ENCODE data around the gene WSCD2. TPM values are rescaled to one million over a fixed set of nuclear protein-coding genes. Genes with fewer than 3 reads are reported as not detected.

WSCD2 gene
- polyA plus RNA-seq, 10 donors = 1.4 to 4.2 (median 3.1) TPM

DNA sequence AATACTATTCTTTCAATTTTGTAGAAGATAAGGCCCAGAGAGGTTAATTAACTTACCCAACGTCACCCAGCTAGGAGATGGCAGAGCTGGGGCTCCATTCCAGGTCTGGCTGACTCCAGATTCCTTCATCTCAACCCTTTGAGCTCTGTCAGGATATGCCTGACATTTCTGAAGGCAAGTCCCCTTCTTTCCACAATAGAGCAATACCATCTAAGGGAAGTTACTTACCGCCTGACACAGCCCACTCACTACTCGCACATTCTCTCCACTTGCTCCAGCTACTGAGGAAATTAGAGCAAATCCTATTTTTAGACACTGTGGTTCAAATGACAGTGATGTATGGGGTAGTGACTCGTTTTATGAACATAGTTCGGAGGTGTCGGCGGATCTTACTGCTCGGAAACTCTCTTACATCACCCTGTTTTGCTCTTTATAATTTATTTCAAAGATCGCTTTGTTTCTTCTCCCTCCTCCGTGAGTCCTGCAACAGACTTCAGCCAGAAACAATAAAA is 2.0 kb upstream of the WSCD2 start:
- DNase-seq = peak in 1 of 3 donors; percentile 24

DNA sequence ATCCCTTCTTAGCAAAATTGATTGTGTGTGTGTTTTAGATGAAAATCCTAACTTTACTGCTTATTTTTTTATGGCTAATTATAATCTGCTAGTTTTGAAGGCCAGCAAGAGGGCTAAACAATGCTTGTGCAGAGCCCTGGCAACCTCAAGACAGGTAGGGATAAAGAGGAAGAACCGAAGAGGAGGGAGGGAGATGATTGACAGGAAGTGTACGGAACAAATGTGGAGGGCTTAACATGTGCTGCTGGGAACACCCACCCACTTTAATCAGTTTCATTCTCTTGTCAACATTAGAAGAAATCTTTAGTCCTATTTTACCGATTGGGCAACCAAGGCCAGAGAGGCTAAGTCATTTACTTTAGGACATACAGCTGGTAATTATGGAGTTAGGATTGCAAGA is 1.4 kb upstream of the WSCD2 start:
- no peak for DNase-seq

DNA sequence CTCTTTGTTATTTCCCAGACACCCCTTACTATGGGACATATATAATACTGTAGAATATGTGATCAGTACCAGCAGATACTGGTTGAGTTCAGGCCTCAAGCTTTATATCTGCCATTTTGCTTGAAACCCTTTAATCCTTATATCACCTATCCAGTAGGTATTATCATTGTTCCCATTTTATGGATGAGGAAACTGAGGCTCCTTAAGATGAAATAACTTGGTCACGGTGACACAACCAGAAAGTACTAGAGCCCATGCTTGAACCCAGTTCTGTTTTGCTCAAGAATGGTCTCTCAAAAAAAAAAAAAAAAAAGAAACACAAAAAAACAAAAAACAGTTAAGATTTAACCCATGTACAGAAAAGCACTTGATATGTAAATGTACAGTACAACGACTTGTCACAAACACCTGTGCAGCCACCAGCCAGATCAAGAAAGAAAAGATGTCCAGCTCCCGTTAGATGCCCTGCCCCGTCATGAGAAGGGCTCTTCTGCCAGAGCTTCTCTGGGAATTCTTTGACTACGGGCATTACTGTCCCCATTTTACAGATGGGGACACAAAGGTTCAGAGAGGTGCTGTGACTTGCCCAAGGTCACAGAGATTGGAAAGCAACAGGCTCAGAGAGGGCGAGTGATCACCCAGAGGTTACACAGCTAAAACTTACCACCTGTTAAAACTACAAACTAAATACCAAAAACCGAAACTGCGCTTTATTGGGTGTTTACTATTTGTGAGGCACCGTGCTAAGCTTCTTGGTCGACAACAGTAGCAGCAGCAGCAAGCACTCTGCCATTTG is 669 bp upstream of the WSCD2 start:
- DNase-seq = no peak

DNA sequence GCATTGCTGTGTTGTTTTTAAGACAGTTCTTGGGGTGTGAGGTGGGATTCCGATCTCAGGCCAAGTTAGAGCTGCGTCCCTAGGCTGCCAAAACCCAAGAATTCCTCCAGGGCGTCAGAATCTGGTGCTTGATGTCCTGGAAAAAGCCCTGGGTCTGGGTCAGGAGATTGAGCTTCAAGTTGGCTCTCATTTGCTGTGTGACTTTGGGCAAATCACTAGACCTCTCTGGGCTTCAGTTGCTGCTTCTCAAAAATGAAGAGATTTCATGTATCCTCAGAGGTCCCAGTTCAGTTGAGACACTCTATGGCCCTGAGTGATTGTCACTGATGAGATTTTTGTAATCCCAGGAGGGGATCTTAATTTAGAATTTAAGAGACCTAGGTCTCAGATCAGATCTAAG is 1.9 kb downstream of the WSCD2 start:
- no peak for DNase-seq

DNA sequence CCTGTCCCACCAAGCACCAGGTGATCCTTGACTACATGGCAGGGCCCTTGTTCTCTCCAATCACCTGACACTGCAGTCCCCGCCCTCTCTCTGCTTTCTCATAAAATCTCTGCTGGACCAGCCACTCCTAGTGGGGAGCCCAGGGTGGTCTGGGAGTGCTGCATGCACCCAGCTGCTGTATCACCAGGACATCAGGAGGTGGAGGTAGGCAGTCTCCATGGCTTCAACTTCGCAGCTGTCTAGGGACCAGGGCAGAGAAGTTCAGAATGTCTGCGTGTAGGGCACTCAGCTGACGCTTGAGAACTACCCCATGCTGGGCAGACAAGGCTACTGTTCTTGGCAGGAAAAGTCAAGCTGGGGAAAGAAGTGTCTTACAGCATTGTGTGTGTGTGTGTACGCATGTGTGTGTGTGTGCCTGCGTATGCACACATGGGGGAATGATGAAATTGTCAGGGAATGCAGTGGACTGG is 2.6 kb downstream of the WSCD2 start:
- DNase-seq = no peak

DNA sequence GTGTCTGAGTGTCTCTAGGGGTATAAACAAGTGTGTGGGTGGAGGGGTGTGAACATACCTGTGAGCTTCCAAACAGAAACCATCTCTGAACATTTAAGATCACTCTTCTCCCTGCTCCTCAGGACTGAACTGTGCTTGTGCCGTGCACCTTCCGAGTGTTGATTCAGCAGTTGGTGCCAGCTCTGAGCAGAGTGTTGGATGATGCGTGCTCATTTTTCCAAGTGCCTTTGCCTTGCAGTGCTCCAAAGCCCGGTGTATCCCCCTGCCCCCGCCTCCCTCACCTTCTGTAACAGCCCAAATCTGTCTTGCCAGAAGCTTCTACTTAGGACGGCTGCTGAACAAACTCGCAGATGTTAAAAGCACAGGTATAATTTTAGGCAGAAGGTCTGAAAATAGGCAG is 4.4 kb downstream of the WSCD2 start:
- no peak for DNase-seq

DNA sequence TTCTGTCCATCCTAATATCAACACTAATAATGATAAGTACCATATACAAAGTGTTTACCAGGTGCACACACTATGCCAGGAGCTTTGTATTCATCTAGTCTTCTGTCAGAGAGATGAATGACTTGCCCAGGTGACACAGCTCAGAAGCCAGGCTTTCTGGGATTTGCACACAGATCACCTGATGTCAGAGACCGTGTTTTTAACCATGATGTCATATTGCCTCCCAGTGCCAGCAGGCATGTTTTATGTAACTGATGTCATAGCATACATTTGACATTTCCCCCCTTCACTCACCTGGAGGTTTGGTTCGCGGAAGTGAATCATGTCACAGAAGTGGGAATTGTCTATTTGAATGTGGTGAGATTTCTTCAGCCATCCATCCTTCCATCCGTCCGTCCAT is 5.7 kb downstream of the WSCD2 start:
- DNase-seq = no peak

DNA sequence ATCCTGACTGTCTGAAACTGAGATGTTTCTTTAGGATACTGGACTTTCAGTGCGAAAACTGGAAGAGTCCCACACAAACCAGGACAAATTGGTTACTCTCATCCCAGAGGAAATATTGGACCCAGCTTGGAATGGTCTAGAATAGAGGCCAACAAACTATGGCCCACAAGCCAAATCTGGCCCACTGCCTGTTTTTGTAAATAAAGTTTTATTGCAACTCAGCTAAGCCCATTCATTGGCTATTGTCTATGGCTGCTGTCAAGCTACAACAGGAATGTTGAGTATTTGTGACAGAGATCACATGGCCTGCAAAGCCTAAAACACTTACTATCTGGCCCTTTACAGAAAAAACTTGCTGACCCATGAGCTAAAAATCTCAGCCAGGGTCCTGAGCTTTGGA is 6.5 kb downstream of the WSCD2 start:
- no peak for DNase-seq

DNA sequence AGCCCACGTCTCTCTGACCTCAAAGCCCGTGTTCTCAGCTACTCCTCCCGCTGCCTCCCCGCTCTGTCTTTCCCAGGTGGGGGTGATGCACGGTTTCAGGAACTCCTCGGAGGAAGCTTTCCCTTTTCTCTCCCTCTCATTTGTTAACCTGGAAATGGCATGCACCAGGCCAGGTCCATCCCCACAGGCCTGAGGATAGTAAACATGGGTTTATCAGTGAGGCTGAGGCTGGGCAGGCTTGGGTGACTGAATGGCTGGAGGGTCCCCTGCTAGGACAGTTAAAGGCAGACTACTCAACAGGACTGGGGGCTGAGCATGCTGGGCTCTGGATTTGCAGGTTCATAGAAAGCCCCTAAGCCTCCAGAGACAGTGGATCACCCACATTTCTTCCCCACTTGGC is 7.6 kb downstream of the WSCD2 start:
- no peak for DNase-seq

DNA sequence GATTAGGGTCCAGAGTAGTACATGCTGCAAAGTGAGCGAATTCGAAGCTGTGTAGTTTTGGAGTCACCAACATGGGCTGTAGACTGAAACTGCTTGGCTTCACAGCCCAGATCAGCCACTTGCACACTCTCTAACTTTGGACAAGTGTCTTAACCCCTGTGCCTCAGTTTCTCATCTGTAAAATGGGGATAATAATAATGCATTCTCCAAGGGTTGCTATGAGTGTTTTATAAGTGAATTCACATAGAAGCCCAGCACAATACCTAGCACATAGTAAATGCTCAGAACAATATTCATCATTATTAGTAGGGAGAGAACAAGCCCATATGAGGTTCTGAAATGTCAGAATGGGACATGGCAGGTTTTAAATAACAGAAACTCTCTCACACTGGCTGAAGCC is 10.4 kb downstream of the WSCD2 start:
- DNase-seq = no peak

DNA sequence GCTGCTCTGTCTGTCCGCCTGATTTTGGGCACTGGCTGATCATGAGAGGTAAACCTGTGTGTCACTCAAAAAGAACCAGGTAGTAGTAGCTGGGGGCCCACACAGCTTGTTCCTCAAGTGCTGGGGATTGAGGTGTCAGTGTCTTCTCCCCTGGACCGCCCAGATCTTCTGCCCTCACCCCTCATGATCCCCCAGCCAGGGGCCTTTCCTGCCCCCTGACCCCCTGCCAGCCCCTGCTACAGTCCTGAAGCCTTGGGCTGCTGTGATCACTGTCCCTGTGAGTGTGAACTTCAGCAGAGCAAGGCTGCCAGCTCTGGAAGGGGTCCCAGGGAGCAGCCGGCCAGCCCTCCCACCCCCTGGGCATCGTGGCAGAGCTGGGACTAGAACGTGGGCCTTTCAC is 11.4 kb downstream of the WSCD2 start:
- DNase-seq = no peak

DNA sequence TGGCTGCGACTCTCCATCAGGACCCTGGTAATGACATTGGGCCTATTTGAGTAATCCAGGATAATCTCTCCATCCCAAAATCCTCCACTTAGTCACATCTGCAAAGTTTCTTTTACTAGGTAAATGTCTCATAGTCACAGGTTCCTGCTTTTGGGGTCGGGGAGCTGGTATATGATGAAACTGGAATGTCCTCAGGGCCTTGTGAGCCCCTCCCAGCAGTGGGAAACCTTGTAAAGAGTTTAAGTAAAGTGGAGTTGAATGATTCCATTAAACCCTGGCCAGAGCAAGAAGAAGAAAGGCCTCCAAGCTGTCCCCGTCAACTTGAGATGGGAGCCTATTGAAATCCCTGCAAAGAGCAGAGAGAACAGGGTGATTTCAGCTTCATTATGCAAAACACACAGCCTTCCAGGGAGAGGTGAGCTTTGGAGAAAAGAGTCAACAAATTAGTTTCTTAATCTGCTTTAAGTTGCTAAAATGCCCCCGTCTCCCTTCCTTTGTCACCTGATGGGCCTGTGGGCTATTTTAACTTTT is 12.6 kb downstream of the WSCD2 start:
- DNase-seq = no peak

DNA sequence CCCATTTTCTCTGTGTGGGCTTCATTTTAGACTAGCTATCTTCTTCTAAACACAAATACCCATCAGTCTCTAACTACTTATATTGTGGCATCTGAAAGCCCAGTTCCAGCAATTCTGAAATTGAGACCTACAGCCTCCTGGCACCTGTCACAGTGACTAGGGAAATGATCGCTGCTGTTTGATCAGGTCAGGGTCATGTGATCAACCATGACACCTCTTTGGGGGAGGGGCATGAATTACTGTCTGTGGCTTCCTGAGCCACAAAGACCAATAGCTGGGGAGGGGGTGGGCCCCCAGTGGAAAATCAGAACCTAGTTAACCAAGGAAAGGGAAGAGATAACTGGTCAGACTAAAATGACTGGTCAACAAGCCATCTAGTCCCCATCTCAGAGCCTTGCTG is 14.1 kb downstream of the WSCD2 start:
- no peak for DNase-seq

DNA sequence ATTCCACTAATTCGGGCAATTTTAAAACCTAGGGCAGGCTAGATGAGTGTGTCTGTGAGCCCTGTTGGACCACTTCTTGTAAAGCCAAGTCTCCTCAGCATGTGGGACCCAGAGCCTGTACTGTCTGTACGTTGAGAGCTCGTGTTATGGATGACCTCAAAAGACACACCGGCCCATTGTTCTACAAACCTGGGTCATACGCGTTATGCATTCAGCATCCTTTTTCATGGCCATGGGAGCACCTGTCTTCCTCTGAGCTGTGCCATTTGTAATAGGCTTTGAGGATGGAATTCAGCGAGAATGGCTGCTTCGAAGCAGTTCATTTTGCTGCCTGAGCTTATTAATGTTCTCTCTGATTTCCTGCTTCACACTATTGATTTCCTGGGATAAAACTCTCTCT is 15.0 kb downstream of the WSCD2 start:
- DNase-seq = no peak

DNA sequence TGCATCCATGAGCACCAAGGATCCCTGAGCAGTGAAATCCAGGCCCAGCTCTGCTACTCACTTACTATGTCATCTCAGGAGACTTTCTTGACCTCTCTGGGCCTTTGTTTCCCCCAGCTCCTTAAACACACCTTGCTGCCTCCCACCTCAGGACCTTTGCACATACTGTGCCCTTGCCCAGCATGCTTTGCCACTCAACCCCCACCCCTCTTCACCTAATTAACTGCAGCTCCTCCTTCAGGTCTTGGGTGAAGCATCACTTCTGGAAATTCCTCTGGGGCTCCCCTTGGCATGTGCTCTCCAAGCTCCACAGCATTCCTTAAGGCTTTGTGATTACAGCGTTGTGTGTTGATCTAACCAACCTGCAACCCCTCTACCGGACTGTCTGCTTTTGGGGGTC is 15.9 kb downstream of the WSCD2 start:
- no peak for DNase-seq

DNA sequence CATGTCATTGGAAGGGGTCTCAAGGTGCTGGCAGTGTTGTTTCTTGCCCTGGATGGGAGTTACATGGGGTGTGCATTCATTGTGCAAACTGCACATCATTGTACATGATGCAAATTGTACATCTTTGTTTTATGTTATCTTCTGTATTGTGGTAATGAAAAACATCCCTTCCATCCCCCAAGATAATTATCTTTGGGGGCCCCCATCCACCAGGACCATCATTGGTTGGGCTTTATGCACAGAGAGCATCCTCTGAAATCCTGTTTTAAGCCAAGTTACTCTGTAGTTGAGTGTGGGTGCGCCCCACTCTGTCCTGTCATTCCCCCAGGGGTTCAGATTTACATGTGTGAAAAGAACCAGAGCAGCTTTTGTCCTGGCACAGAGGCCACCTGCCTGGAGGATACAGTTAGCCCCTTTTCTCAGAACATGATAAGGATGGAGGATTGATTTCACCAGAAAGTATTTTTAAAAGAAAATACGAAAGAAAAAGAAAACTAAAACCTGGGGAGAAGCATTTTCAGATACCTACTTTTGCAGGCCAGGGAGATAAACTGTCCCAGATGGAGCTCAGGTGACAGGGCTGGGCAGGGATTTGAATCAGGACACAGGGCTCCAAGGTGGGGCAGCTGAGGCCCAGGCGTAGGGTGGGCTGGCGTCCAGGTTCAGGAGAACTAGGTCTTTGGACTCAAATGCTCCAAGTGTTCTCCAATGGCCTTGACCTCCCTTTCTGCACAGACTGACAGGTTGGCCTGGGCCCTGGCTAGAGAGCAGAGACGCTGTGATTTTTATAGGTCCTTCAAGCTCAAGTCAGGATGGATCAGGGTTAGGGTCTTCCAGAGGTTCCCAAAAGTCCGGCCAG is 17.2 kb downstream of the WSCD2 start:
- no peak for DNase-seq

DNA sequence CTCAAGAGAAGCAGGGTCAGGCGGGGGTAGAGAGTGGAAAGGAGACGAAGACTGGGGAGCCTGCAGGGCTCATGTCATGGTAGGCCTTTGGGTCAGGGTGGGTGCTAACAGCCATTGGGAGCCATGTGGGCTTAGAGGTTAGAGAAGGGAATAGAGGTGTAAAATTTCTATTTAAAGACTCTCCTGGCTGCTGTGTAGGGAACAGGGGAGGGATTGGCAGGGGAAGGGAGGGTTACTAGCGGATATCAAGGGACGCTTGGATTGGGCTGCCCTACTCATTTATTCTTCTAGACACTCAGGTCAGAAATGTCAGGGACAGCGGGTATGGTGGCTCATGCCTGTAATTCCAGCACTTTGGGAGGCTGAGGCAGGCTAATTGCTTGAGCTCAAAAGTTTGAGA is 18.2 kb downstream of the WSCD2 start:
- no peak for DNase-seq

DNA sequence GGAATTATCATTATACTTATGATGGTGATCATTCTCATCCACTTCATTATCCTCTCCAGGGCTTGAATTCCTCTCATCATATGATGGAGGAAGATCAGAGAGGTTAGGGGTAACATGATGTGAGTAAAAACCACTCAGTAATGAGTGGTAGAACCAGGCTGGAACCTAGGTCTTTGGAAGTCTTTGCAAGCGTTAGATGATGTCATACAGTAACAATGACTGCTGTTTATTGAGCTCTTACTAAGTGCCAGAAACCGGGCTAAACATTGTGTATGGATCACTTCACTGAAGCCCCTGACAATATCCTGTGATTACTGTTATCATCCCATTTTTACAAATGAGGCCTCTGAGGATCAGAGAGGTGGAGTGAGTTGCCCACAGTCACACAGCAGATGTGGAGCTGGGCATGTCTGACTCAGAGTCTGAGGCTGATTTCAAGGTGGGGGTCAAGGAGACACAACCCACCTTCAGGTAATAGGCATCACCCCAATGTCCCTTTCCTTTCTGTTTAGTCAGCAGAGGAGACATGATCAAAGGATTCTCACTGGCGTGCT is 19.5 kb downstream of the WSCD2 start:
- no peak for DNase-seq

DNA sequence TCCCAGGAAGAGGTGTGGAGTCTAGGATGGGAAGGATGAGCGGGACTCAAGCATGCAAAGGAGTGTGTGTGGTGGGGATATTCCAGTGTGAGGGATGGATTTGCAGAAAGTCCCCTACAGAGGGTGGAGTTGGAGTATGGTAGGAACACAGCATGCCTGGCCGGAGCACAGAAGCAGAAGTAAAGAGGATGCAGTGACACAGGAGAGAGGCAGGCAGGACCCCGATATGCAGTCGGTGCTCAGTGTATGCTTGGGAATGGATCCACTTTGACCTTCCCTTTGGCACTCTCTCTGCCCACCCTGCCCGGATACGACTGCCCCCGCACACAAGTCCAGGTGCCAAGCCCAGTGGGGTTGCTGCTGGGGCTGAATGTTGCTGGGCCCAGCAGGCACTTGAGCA is 21.3 kb downstream of the WSCD2 start:
- no peak for DNase-seq

DNA sequence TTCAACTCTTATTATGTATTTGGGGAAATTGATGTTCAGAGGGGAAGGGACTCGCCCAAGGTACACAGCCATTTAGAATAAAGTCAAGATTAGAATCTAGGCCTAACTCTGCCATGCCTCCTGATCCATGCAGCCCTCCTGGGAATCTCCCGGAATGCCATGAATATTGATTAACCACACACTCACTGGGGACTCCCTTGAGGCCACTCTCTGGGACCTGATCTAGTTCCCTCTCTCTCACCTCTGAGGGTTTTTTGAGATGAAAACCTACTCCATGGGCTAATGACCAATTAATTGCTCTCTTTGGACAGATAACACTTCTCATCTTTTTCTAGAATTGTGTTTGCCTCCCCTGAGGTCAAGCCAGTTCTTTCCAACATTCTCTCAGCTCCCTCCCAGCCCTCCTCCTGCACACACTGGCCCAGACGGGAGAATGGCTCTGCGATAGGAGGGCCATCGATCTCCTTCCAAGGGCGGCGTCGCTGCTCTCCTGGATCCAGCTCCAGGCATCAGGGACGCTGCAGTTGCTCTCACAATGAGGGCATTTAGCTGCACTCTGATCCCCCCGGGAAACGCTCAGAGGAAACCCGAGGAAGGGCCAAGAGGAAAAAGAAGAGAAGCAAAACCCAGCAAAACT is 22.6 kb downstream of the WSCD2 start:
- DNase-seq = no peak

DNA sequence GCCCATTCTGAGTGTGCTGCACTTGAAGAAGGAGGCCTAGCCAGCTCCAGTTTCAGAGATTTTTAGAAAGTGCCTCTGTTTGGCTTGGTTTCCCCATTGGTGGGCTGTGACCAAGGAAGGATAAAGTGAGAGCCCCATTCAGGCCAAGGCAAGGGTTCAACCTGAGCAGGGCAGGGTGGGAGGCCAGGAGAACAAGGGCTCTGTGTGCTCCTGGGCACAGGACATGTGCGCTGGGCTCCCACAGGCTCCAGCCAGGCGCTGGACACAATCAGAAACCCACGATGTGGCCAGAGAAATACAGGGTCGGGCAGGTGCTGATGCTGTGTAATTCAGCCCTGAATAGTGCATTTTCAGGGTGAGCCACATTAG is 23.1 kb downstream of the WSCD2 start:
- DNase-seq = no peak

DNA sequence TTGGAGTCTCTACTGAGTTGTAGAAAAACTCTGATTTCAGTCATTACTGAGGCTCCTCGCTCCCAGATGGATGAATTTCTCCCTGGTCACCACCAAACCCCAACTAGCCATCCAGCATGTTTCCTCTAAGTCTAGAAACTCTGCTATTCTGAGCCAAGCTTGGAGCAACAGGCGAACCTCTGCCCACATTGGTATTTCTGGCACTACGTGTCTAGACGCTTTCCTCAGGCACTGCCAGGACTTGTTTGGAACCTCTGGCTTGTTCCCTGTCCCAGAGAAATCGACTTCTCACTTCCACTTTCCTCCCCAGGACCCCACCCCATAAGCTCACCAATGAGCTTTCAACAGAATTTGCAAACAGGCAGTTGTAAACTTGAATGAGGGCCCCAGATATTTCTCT is 27.6 kb downstream of the WSCD2 start:
- no peak for DNase-seq

All from muscle of back (tissue), 11 donors.